ENCODE measurements around the gene PTPRM.

Gene PTPRM

GRCh38 chr18:8069708-8070107 lies 502.6 kb downstream of the PTPRM start:
- TF ChIP-seq, protein P1, sequence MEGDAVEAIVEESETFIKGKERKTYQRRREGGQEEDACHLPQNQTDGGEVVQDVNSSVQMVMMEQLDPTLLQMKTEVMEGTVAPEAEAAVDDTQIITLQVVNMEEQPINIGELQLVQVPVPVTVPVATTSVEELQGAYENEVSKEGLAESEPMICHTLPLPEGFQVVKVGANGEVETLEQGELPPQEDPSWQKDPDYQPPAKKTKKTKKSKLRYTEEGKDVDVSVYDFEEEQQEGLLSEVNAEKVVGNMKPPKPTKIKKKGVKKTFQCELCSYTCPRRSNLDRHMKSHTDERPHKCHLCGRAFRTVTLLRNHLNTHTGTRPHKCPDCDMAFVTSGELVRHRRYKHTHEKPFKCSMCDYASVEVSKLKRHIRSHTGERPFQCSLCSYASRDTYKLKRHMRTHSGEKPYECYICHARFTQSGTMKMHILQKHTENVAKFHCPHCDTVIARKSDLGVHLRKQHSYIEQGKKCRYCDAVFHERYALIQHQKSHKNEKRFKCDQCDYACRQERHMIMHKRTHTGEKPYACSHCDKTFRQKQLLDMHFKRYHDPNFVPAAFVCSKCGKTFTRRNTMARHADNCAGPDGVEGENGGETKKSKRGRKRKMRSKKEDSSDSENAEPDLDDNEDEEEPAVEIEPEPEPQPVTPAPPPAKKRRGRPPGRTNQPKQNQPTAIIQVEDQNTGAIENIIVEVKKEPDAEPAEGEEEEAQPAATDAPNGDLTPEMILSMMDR (IDR thresholded peaks at IDR 0.05; ENCODE audit: control extremely low read depth, extremely low read depth, low read depth, missing control alignments): no peak
- DNase-seq (ENCODE audit: extremely low spot score): no peak
- ChIA-PET POLR2A (no interaction called here), CTCF (interaction anchor here (1.4 kb wide), 1 partner anchor 10 kb away, joined by 3 read pairs; no protein-coding TSS in a partner anchor)

DNA sequence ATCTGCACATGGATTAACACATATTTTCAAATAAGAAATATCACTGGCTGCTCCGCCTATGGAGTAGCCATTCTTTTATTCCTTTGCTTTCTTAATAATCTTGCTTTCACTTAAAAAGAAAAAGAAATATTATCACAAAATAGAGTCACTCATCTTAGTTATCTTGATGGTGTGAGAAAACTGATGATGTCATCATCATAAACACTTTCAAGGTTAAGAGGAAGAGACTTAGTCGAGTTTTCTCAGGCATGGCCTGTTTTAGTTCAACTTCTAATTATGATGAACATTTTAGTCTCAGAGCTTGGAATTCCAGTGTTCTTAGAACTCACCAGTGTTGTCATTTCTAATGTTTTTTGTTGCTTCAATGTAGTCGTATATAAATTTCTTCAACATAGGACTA lies 506.1 kb downstream of the PTPRM start:
- POLR2A ChIA-PET: no interaction called here
- DNase-seq (ENCODE audit: extremely low spot score): no peak
- CTCF ChIA-PET: no interaction called here

DNA sequence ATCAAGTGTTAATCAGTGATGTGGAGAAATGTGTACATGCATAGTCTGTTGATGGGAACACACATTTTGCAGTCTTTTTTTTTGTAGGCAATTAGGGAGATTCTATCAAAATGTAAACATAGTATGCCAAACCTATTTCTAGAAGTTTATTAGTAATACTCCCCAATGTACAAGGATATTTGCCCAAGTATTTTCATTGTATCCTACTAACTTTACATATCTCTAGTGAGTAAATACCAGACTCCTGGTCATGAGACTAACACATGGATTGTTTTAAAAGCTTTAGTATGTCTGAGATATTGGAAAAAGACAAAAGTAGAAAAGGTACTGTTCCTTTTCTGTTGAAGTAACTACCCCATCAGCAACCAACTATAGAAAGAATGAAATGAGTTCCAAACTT lies 513.0 kb downstream of the PTPRM start:
- TF ChIP-seq, protein P1 (IDR thresholded peaks at IDR 0.05; ENCODE audit: control extremely low read depth, extremely low read depth, low read depth, missing control alignments): no peak
- POLR2A ChIA-PET: no interaction called here

More for the DNA sequence above, 506.1 kb downstream of the PTPRM start:
- TF ChIP-seq, protein P1 (IDR thresholded peaks at IDR 0.05; ENCODE audit: control extremely low read depth, extremely low read depth, low read depth, missing control alignments): no peak

GRCh38 chr18:8081267-8081666 lies 514.2 kb downstream of the PTPRM start:
- TF ChIP-seq, protein P1 (IDR thresholded peaks at IDR 0.05; ENCODE audit: control extremely low read depth, extremely low read depth, low read depth, missing control alignments): no peak
- POLR2A ChIA-PET: no interaction called here
- DNase-seq (ENCODE audit: extremely low spot score): no peak
- CTCF ChIA-PET: no interaction called here

More for the DNA sequence above, 513.0 kb downstream of the PTPRM start:
- CTCF ChIA-PET: no interaction called here
- DNase-seq (ENCODE audit: extremely low spot score): no peak

- TF ChIP-seq, protein P1 (IDR thresholded peaks at IDR 0.05; ENCODE audit: control extremely low read depth, extremely low read depth, low read depth, missing control alignments): no peak
- CTCF ChIA-PET: no interaction called here
- POLR2A ChIA-PET: no interaction called here
- DNase-seq (ENCODE audit: extremely low spot score): no peak
These were observed 514.9 kb downstream of the PTPRM start for GRCh38 chr18:8081872-8082553.

GRCh38 chr18:8084160-8084559 lies 517.0 kb downstream of the PTPRM start:
- no peak for DNase-seq (ENCODE audit: extremely low spot score)
- ChIA-PET POLR2A (no interaction called here), CTCF (no interaction called here)
- TF ChIP-seq, protein P1 (IDR thresholded peaks at IDR 0.05; ENCODE audit: control extremely low read depth, extremely low read depth, low read depth, missing control alignments): no peak
